GM18505 (cell line): ENCODE measurements around the gene TRPM2.
"Not testable (repeated sequence)": the region's sequence is repeated elsewhere in the genome, so short reads cannot be mapped to it uniquely, and the experiment has no call there.

Experiments
- ATAC-seq: cut with Tn5 transposase; IDR thresholded peaks from one replicate; pipeline ENCODE4 v1.9.1; 2021; ENCODE audit not compliant: unreplicated experiment
- POLR2A ChIP-seq: IDR thresholded peaks from 4 replicates; pipeline ENCODE4 v1.6.1; 2011; ENCODE audit warnings: borderline replicate concordance; ENCODE audit not compliant: insufficient read depth, insufficient read length; ENCODE audit errors: extremely low read depth

The TRPM2 gene

GRCh38 chr21:44391345-44392091 lies 38.1 kb downstream of the TRPM2 start:
- no peak for ATAC-seq
- TF ChIP-seq POLR2A, result no peak

GRCh38 chr21:44392185-44392584 lies 38.8 kb downstream of the TRPM2 start:
- no peak for ATAC-seq
- TF ChIP-seq POLR2A, result no peak

- no peak for ATAC-seq
- TF ChIP-seq POLR2A, result no peak
These were observed 39.5 kb downstream of the TRPM2 start for GRCh38 chr21:44392916-44393315.

GRCh38 chr21:44394733-44395132 lies 41.3 kb downstream of the TRPM2 start:
- no peak for ATAC-seq
- no peak for TF ChIP-seq POLR2A

GRCh38 chr21:44395260-44395659 lies 41.8 kb downstream of the TRPM2 start:
- ATAC-seq, result no peak
- TF ChIP-seq POLR2A, result no peak

GRCh38 chr21:44396803-44397202 lies 43.4 kb downstream of the TRPM2 start:
- not testable (repeated sequence) for ATAC-seq

- TF ChIP-seq POLR2A, result no peak
- no peak for ATAC-seq
These were observed 44.1 kb downstream of the TRPM2 start for GRCh38 chr21:44397431-44398031.

GRCh38 chr21:44398499-44398898 lies 45.1 kb downstream of the TRPM2 start:
- no peak for TF ChIP-seq POLR2A
- no peak for ATAC-seq

- no peak for ATAC-seq
- TF ChIP-seq POLR2A, result no peak
These were observed 45.9 kb downstream of the TRPM2 start for GRCh38 chr21:44399151-44399954.

- no peak for ATAC-seq
- no peak for TF ChIP-seq POLR2A
These were observed 46.8 kb downstream of the TRPM2 start for GRCh38 chr21:44399955-44400790.

- no peak for ATAC-seq
These were observed 47.5 kb downstream of the TRPM2 start for GRCh38 chr21:44400791-44401385.

GRCh38 chr21:44401386-44402160 lies 48.2 kb downstream of the TRPM2 start:
- no peak for TF ChIP-seq POLR2A

More at GRCh38 chr21:44400791-44401385, 47.5 kb downstream of the TRPM2 start:
- TF ChIP-seq POLR2A, result no peak

GRCh38 chr21:44402323-44403105 lies 49.1 kb downstream of the TRPM2 start:
- no peak for ATAC-seq
- TF ChIP-seq POLR2A, result no peak

More at GRCh38 chr21:44401386-44402160, 48.2 kb downstream of the TRPM2 start:
- no peak for ATAC-seq
